C4-2B (cell line): Measurements from ENCODE around the gene ITGA4.

ENCODE experiments used
- CTCF ChIP-seq: fragments of 450-650 bp; conservative IDR thresholded peaks from 2 replicates; pipeline ENCODE4 v1.5.1; 2017; ENCODE audit warnings: mild to moderate bottlenecking
- ZFX ChIP-seq: fragments of 450-650 bp; IDR thresholded peaks from 2 replicates; pipeline ENCODE4 v1.6.1; 2017

DNA sequence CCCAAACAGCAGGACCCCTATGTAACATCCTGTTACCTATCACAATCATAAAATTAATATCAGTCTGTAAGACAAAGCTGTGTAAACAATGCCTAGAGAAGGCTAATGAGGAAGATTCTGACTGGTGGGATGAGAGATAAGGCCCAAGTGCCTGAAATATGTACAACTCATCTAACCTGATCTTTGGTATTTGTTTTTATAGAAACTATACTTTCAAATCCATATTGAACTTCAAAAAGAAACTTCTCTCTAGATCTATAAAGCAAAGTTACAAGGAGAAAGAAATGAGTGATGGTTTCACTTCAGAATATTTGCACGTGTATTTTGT, 36.1 kb upstream of the ITGA4 start:
- no peak for TF ChIP-seq CTCF
- TF ChIP-seq ZFX = no peak
